HG03521 (cell line): ENCODE measurements around the gene ATAD3A.
A peak's percentile ranks its signal among the peaks of the same experiment; 100 is the strongest.
"Not testable (repeated sequence)": the region's sequence is repeated elsewhere in the genome, so short reads cannot be mapped to it uniquely, and the experiment has no call there.

Source experiments
- ATAC-seq: cut with Tn5 transposase; IDR thresholded peaks from one replicate; pipeline ENCODE4 v1.9.1; 2021; ENCODE audit warnings: mild to moderate bottlenecking, moderate library complexity; ENCODE audit not compliant: unreplicated experiment

ATAD3A gene

DNA sequence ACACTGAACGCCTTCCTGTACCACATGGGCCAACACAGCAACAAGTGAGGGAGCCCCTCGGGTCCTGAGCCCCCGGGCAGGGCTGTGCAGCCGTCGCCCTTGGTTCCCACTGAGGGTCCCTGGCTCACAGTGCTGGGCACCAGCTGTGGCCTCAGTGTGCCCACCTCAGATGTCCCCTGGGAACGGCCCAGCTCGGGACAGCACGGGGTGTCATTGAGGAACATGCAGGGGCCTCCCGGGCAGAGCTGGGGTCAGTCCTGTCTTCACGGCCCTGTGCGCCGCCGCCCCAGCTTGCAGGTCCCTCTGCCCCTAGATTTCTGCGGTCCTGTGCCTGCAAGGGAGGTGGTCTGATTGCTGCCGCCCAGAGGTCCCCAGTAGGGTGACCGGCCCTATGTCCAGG lies 22.7 kb upstream of the ATAD3A start:
- no peak for ATAC-seq

DNA sequence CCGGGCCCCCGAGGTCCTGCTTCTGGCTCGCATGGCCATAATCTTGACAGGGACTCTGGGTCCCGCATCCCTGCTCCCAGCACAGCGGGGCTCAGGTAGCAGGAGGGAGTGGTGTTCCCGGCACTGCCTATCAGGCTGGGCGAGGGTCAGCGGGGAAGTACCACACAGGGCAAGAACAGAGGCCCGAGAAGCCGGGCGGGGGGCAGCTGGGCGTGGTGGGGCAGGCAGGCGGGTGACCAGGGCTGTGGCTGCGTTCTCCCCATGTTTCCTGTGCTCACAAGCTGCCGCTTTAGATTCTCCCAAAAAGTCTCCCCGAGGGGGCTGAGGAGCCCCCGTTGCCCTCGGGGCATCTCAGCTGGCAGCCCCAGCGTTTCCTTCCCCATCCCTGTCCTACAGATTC lies 22.1 kb upstream of the ATAD3A start:
- no peak for ATAC-seq

DNA sequence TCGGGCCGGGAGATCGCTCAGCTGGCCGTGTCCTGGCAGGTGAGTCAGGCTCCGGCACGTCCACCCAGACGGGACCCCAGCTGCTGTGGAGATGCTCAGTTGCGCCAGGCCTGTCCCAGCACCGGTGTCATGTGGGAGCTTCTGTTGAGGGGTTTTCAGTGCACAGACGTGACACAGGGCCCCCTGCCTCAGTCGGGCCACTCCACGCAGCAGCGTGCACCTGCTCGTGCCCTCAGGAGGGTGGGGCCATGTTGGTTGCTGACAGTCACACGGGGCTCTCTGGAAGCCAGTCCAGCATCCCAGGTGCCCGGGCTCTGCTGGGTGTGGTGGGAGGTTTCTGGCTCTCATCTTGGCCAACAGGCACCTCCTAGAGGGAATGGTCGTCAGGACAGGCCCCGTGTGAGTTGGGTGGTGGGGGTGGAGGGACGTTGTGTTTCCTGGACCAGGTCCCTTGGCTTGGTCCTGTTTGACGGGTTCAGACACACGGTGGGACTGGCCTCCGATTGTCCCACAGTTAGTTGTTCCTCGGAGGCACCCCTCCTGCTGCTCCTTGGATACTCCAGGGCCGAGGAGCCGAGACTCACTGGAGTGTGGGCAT lies 21.2 kb upstream of the ATAD3A start:
- no peak for ATAC-seq

DNA sequence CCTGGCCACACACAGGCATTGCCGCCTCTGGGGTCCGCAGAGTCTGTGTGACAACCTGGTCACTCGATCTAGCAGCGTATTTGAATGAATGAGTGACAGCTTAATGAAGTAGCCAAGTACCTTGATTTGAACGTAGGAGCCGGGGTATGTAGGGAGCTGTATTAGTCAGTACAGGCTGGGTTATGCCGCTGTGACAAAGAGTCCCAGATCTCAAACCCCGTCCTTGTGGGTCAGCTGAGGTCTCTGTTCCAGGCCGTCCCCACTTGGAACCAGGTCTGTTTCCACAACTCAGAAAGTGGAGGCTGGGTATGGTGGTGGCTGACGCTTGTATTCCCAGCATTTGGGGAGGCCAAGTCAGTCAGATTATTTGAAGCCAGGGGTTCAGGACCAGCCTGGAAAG lies 20.4 kb upstream of the ATAD3A start:
- no peak for ATAC-seq

DNA sequence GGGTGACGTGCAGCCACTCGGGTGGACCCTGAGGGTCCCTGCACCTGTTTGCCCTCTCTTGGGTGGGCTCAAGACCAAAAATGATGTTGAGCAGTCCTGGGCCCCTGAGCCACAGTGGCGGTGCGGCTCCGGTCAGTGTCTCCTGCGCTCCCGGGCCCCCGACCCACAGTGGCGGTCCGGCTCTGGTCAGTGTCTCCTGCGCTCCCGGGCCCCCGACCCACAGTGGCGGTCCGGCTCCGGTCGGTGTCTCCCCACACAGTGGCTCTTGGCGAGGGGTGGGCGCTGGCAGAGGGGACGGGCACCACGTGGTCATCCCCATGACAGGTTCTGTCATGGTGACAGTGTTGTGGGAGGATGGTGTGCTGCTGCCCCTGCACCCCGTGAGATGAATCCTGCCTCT lies 17.7 kb upstream of the ATAD3A start:
- not testable (repeated sequence) for ATAC-seq

DNA sequence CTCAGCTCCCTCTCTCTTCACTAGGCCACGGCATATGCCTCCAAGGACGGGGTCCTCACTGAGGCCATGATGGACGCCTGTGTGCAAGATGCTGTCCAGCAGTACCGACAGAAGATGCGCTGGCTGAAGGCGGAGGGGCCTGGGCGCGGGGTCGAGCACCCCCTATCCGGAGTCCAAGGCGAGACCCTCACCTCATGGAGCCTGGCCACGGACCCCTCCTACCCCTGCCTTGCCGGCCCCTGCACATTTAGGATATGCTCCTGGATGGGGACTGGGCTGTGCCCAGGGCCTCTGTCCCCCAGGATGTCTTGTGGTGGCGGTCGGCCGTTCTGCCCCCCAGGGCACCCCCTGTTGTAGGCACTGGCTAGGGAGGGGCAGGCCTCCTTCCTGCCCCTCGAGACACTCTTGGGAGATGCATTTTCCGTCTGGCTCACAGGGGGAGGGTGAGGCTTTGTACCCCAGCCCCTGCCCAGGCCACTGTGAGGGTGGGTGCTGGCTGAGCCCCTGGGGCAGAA lies 16.4 kb upstream of the ATAD3A start:
- not testable (repeated sequence) for ATAC-seq

DNA sequence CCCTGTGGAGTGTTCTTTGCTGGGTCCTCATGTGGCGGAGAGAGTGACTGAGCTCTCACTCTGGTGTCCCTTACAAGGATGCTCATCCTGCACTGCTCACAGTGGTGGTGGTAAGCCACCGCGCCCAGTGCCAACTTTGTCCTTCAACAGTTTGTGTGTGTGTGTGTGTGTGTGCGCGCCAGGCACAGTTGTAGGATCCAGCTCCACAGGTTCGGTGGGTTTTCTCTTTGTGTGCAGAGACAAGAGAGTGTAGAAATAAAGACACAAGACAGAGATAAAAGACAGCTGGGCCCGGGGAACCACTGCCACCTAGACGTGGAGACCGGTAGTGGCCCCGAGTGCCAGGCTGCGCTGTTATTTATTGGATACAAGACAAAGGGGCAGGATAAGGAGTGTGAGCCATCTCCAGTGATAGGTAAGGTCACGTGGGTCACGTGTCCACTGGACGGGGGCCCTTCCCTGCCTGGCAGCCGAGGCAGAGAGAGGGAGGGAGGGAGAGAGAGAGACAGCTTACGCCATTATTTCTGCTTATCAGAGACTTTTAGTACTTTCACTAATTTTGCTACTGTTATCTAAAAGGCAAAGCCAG lies 7.1 kb upstream of the ATAD3A start:
- ATAC-seq, result not testable (repeated sequence)

DNA sequence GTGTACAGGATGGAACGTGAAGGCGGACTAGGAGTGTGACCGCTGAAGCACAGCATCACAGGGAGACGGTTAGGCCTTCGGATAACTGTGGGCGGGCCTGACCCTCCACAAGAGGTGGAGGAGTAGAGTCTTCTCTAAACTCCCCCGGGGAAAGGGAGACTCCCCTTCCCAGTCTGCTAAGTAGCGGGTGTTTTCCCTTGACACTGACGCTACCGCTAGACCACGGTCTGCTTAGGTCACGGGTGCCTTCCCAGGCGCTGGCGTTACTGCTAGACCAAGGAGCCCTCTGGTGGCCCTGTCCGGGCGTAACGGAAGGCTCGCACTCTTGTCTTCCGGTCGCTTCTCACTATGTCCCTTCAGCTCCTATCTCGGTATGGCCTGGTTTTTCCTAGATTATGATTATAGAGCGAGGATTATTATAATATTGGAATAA lies 6.6 kb upstream of the ATAD3A start:
- not testable (repeated sequence) for ATAC-seq

DNA sequence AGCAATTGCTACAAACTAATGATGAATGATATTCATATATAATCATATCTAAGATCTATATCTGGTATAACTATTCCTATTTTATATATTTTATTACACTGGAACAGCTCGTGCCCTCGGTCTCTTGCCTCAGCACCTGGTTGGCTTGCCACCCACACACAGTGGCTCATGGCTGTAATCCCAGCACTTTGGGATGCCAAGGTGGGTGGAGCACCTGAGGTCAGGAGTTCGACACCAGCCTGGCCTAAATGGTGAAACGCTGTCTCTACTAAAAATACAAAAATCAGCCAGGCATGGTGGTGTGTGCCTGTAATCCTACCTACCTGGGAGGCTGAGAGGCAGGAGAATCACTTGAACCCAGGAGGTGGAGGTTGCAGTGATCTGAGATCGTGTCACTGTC lies 6.2 kb upstream of the ATAD3A start:
- not testable (repeated sequence) for ATAC-seq

DNA sequence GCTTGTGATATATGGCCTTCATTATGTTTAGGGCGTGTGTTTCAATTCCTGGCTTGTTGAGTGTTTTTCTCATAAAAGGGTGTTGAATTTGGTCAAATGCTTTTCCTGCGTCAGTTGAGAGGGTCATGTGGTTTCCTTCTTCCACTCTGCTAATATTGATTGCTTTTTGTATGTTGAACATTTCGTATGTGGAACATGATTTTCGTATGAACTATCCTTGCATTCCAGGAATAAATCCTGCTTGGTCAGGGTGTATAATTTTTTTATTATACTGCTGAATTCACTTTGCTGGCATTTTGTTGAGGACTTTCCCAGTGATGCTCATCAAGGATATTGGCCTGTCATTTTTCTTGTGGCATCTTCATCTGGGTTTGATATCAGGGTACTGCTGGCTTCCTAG lies 4.7 kb upstream of the ATAD3A start:
- ATAC-seq, result no peak

DNA sequence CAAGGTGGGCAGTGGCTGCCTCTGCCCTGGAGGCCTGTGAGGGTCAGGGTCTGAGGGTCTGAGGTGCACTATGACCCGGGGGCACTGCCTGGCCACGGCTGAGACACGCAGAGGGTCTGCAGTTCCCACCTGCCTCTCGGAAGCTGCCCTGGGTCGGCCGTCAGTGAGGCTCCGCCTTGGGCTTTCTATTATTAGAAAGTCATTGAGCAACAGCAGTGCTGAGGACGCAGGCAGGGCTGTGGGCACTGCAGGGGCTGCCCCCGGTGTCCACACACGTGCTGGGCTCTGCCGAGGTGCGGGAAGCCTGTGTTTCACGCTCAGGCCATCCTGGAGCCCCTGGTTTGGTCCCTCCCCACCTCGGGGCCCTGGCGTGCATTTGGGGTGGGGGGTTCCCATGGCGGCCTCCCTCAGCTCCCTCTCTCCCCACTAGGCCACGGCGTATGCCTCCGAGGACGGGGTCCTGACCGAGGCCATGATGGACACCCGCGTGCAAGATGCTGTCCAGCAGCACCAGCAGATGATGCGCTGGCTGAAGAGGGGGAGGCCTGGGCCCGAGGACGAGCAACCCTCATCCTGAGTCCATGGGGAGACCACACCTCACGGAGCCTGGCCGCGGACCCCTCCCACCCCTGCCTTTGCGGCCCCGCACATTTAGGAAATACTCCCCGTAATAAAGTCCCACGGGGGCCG lies 3.0 kb upstream of the ATAD3A start:
- ATAC-seq, result not testable (repeated sequence)

DNA sequence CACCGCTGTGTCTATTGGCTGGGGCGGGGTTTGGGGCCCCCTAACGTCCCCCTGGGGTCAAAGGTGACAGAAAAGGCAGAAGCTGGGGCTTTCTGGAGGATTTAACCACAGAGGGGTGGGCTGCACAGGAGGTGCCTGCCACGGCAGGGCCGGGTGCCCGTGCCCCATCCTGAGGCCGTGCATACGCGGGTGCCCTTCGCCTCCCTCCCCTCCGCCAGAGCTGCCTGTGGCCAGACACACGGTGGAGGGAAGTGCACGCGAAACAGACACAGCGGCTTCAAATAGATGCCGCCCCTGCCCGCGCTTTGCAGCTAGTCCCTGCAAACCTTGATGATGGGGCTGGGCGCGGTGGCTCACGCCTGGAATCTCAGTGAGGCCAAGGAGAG lies 2.5 kb upstream of the ATAD3A start:
- not testable (repeated sequence) for ATAC-seq

DNA sequence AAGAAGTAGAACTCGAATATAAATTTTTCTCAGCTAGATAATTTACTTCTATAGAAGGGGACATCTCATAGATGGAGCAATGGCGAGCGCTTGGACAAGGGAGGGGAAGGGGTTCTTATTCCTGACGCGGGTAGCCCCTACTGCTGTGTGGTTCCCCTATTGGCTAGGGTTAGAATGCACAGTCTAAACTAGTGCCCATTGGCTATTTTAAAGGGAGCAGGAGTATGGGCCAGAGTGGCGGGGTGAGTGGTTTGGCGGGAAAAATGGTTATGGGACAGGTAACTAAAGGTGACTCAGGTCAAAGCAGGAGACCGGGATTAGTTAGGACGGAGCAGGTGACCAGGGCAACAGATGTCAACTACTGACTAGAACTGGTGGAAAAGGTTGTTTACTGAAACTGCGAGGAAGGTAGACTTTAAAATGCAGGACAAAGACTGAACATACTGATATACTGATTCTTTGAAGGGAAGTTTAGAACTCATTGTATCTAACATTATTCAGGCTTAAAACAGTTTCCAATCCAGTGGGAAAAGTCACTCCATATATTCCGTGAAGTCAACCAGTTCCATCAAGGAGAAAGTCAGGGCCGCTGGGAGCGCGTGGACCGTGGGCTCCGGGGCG lies 940 bp upstream of the ATAD3A start:
- ATAC-seq, result no peak

DNA sequence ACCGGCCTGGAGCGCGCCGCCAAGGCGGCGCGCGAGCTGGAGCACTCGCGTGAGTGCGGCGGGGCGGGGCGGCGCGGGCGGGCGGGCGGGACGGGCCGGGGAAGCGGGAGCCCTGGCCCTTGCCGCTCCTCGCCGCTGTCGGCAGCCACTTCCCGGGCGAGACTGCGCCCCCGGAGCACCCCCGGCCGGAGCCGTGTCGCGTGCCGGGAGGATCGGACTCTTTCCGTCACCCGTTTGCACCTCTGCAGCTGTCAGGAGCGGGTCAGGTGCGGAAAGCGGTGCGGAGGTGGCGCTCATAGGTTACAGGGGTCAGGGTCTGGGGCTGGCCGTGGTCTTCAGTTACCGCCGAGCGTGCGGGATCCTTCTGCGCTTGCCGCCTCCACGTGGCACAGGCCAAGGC lies 463 bp downstream of the ATAD3A start:
- peak; percentile 8 for ATAC-seq

DNA sequence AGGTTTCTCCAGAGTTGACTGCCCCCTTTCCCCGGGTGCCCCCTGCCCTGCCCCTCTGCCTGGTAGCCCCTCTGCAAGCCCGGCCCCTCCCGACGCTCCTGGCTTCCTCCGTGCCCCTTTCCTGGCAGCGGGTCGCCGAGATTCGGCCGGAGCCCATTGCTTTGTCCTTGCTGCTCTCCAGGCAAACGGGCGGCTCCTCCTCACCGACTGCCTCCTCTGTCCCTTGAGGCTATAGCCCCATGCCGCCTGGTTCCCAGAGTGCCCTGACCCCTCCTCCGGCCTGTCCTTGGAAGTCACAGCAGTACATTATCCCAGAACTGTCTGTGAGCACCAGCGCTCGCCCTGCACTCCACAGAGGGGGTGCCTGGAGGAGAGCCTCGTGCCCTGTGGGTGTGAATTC lies 1.7 kb downstream of the ATAD3A start:
- ATAC-seq, result not testable (repeated sequence)

DNA sequence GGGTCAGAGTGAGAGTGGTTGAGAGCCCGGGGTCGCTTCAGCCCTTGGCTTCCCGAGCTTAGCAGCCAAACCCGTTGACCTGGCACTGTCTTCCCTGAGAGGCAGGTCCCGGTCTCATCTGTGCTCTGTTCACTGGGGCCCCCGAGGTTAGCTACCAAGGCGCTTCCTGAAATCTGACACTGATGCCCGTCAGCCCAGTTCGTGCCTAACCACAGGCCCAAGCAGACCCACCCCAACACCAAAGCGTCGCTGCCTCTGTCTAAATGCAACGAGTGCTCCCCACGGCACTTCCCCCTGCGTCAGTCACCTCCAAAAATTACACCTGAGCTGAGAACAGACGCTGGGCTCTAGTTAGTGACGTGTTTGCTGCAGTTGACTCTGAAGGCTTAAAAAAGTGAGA lies 2.4 kb downstream of the ATAD3A start:
- ATAC-seq, result not testable (repeated sequence)

DNA sequence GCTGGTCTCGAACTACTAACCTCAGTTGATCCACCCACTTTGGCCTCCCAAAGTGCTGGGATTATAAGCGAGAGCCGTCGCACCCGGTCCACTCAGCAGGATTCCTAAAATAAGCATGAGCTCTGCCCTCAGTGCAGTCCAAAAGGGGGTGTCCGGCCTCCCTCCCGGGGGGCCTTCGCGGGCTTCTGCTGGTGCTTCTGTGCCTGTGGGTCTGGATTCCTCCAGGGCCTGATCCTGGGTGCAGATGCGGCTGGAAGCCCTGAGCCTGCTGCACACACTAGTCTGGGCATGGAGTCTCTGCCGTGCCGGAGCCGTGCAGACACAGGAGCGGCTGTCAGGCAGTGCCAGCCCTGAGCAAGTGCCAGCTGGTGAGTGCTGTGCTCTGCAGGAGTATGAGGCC lies 5.0 kb downstream of the ATAD3A start:
- not testable (repeated sequence) for ATAC-seq

DNA sequence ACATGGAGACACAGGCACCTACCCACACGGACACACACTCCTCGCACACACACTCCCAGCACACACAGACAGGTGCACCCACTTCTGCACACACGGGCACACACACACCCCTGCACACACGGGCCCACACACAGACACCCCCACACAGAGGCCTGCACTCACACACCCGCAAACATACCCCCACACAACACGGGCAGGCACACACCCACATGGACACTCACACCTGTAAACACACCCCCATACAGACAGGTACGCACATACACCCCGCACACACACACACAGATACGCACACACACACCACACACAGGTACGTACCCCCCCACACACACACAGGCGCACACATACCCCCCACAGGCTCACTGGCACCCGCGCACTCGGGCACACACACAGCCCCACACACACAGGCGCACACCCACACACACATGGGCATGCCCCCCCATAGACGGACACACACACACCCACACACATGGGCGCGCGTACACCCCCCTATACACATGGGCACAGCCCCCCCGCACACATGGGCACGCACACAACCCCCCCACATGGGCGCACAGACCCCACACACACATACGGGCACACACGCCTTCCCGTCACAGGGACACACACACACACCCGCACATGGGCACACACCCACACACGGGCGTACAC lies 6.1 kb downstream of the ATAD3A start:
- ATAC-seq, result no peak

DNA sequence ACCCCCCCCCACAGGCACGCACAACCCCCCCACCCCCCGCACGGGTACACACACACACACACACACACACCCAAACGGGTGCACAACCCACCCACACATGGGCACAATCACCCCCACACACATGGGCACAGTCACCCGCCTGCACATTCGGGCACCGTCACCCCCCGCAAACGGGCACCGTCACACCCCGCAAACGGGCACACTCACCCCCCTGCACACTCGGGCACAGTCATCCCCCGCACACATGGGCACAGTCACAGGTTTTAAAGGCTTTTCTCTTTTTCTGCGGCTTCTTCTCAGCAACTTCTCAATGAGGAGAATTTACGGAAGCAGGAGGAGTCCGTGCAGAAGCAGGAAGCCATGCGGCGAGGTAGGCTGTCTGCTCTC lies 6.7 kb downstream of the ATAD3A start:
- ATAC-seq, result not testable (repeated sequence)

DNA sequence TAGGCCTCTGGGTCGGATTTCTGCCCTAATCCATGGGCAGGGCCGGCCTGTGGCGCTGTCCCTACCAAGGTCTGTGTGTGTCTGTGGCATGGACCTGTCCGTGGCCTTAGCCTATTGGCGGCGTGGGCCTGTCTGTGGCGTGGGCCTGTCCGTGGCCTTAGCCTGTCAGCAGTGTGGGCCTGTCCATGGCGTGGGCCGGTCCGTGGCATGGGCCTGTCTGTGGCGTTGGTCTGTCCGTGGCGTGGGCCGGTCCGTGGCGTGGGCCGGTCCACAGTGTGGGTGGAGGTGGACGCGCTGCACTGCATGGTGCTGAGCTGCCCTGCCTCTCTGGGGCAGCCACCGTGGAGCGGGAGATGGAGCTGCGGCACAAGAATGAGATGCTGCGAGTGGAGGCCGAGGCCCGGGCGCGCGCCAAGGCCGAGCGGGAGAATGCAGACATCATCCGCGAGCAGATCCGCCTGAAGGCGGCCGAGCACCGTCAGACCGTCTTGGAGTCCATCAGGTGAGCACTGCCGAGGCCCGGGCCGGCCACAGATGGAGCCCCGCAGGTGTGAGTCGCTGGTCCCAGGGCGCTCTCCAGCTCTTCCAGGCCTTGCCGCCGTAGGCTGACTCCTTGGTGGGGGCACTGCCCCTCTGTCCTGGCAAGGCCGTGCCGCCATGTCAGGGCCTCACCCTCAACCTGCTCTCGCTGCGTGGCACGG lies 8.0 kb downstream of the ATAD3A start:
- ATAC-seq, result not testable (repeated sequence)

DNA sequence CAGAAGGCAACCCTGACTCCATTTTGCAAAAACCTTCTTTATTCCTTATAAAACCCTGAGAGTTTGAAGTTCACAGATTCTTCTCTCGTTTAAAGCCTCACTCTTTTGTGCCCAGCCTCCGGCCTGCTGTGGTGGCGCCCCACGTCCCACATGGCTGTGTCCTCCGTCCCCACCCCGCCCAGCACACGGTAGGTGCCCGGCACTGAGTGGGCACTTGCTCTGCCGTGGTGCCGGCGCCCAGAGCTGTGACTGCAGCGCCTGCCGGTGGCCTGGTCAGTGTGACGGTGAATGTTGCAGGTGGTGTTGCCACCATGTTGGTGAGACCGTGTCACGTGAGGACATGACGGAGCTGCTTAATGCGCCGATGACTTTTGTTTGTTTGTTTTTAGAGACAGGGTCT lies 9.4 kb downstream of the ATAD3A start:
- no peak for ATAC-seq
